Activated naive CD8-positive, alpha-beta T cell treated with anti-CD3 and anti-CD28 coated beads for 36 hours (primary cell): Measurements from ENCODE around the gene FRMD8. TPM values are rescaled to one million over a fixed set of nuclear protein-coding genes. Genes with fewer than 3 reads are reported as not detected.
"Not testable (repeated sequence)": the region's sequence is repeated elsewhere in the genome, so short reads cannot be mapped to it uniquely, and the experiment has no call there.

ENCODE experiments used
- DNase-seq: peaks from one replicate; pipeline ENCODE4 v3.0.0; 2021
- H3K27ac Mint-ChIP-seq: one replicate; pipeline ENCODE4 v1.8.0; 2022; ENCODE audit warnings: mild to moderate bottlenecking, moderate library complexity, mixed read lengths
- H3K27me3 Mint-ChIP-seq: one replicate; pipeline ENCODE4 v1.8.0; 2022; ENCODE audit warnings: mild to moderate bottlenecking, mixed read lengths
- H3K36me3 Mint-ChIP-seq: one replicate; pipeline ENCODE4 v1.8.0; 2021; ENCODE audit warnings: mild to moderate bottlenecking, mixed read lengths
- H3K4me1 Mint-ChIP-seq: one replicate; pipeline ENCODE4 v1.8.0; 2021; ENCODE audit warnings: mixed read lengths
- H3K4me3 Mint-ChIP-seq: one replicate; pipeline ENCODE4 v1.8.0; 2022; ENCODE audit warnings: mild to moderate bottlenecking, moderate library complexity, mixed read lengths
- H3K9me3 Mint-ChIP-seq: one replicate; pipeline ENCODE4 v1.8.0; 2022; ENCODE audit warnings: mixed read lengths
- total RNA-seq, 2 experiments: library from RNA; stranded (reverse); gene quantifications; one replicate each; pipeline ENCODE4 v1.2.3, GENCODE V29; 2021

Gene FRMD8
- total RNA-seq, 2 experiments from 2014 or later, result 33.1 to 36.3 TPM

- H3K4me3 Mint-ChIP-seq, result no peak overlapping the region
Measured at GRCh38 chr11:65437436-65438227, 51.2 kb downstream of the FRMD8 start.

GRCh38 chr11:65438257-65439151, 52.1 kb downstream of the FRMD8 start:
- Mint-ChIP-seq H3K27ac (no peak overlapping the region), H3K27me3 (no peaks in the 10 kb centered on the region), H3K4me3 (no peak overlapping the region), H3K9me3 (no peaks in the 10 kb centered on the region), H3K36me3 (peaks cover 42% of the 10 kb centered on the region), H3K4me1 (peaks cover 67% of the 10 kb centered on the region)
- no peak for DNase-seq

More at GRCh38 chr11:65437436-65438227, 51.2 kb downstream of the FRMD8 start:
- Mint-ChIP-seq H3K4me1 (peaks cover 67% of the 10 kb centered on the region), H3K9me3 (no peaks in the 10 kb centered on the region), H3K27me3 (no peaks in the 10 kb centered on the region), H3K27ac (no peak overlapping the region), H3K36me3 (peaks cover 40% of the 10 kb centered on the region)
- DNase-seq, result no peak

GRCh38 chr11:65439331-65440181, 53.1 kb downstream of the FRMD8 start:
- H3K9me3 Mint-ChIP-seq, result no peaks in the 10 kb centered on the region
- peaks cover 62% of the 10 kb centered on the region for H3K4me1 Mint-ChIP-seq
- no peaks in the 10 kb centered on the region for H3K27me3 Mint-ChIP-seq
- no peak for DNase-seq
- peak overlapping the region; percentile 51 for H3K27ac Mint-ChIP-seq
- H3K4me3 Mint-ChIP-seq, result no peak overlapping the region
- peaks cover 45% of the 10 kb centered on the region for H3K36me3 Mint-ChIP-seq

- peaks cover 45% of the 10 kb centered on the region for H3K36me3 Mint-ChIP-seq
- H3K4me1 Mint-ChIP-seq, result peaks cover 53% of the 10 kb centered on the region
- H3K4me3 Mint-ChIP-seq, result peak overlapping the region; percentile 18
- H3K27me3 Mint-ChIP-seq, result no peaks in the 10 kb centered on the region
- no peaks in the 10 kb centered on the region for H3K9me3 Mint-ChIP-seq
- no peak for DNase-seq
- peak overlapping the region; percentile 76 for H3K27ac Mint-ChIP-seq
Measured at GRCh38 chr11:65440831-65441499, 54.5 kb downstream of the FRMD8 start.

- H3K27ac Mint-ChIP-seq, result peak overlapping the region; percentile 10
- peaks cover 45% of the 10 kb centered on the region for H3K4me1 Mint-ChIP-seq
- DNase-seq, result no peak
- H3K36me3 Mint-ChIP-seq, result peaks cover 41% of the 10 kb centered on the region
- H3K27me3 Mint-ChIP-seq, result no peaks in the 10 kb centered on the region
- H3K9me3 Mint-ChIP-seq, result no peaks in the 10 kb centered on the region
- no peak overlapping the region for H3K4me3 Mint-ChIP-seq
Measured at GRCh38 chr11:65442842-65443331, 56.5 kb downstream of the FRMD8 start.

GRCh38 chr11:65444314-65445051, 58.0 kb downstream of the FRMD8 start:
- Mint-ChIP-seq H3K27me3 (no peaks in the 10 kb centered on the region), H3K9me3 (no peaks in the 10 kb centered on the region), H3K4me3 (no peak overlapping the region), H3K27ac (peak overlapping the region; percentile 64), H3K36me3 (peaks cover 29% of the 10 kb centered on the region), H3K4me1 (peaks cover 38% of the 10 kb centered on the region)
- no peak for DNase-seq

GRCh38 chr11:65445101-65445603, 58.7 kb downstream of the FRMD8 start:
- DNase-seq, result no peak
- Mint-ChIP-seq H3K27me3 (no peaks in the 10 kb centered on the region), H3K4me3 (no peak overlapping the region), H3K4me1 (peaks cover 32% of the 10 kb centered on the region), H3K9me3 (no peaks in the 10 kb centered on the region), H3K36me3 (peaks cover 24% of the 10 kb centered on the region), H3K27ac (no peak overlapping the region)

GRCh38 chr11:65445604-65446445, 59.4 kb downstream of the FRMD8 start:
- Mint-ChIP-seq H3K9me3 (peaks cover 2% of the 10 kb centered on the region), H3K27me3 (no peaks in the 10 kb centered on the region), H3K4me3 (no peak overlapping the region), H3K36me3 (peaks cover 20% of the 10 kb centered on the region), H3K4me1 (peaks cover 27% of the 10 kb centered on the region), H3K27ac (no peak overlapping the region)
- no peak for DNase-seq

- no peak for DNase-seq
- Mint-ChIP-seq H3K36me3 (peaks cover 17% of the 10 kb centered on the region), H3K27ac (no peak overlapping the region), H3K4me1 (peaks cover 22% of the 10 kb centered on the region), H3K9me3 (peaks cover 2% of the 10 kb centered on the region), H3K4me3 (no peak overlapping the region), H3K27me3 (no peaks in the 10 kb centered on the region)
Measured at GRCh38 chr11:65446446-65447277, 60.2 kb downstream of the FRMD8 start.

GRCh38 chr11:65448074-65448417, 61.6 kb downstream of the FRMD8 start:
- Mint-ChIP-seq H3K4me1 (peaks cover 13% of the 10 kb centered on the region), H3K4me3 (no peak overlapping the region), H3K9me3 (peaks cover 2% of the 10 kb centered on the region), H3K27me3 (no peaks in the 10 kb centered on the region), H3K27ac (no peak overlapping the region), H3K36me3 (peaks cover 11% of the 10 kb centered on the region)
- DNase-seq, result no peak

- Mint-ChIP-seq H3K36me3 (peaks cover 8% of the 10 kb centered on the region), H3K4me3 (no peak overlapping the region), H3K27me3 (no peaks in the 10 kb centered on the region), H3K9me3 (peaks cover 2% of the 10 kb centered on the region), H3K4me1 (peaks cover 10% of the 10 kb centered on the region), H3K27ac (peak overlapping the region; percentile 10)
- DNase-seq, result no peak
Measured at GRCh38 chr11:65448418-65449105, 62.1 kb downstream of the FRMD8 start.

- not testable (repeated sequence) for H3K9me3 Mint-ChIP-seq, H3K36me3 Mint-ChIP-seq, DNase-seq, H3K4me3 Mint-ChIP-seq, H3K27ac Mint-ChIP-seq, H3K27me3 Mint-ChIP-seq
- H3K4me1 Mint-ChIP-seq, result peaks cover 10% of the 10 kb centered on the region
Measured at GRCh38 chr11:65451301-65451700, 64.9 kb downstream of the FRMD8 start.
